ENCODE measurements around the gene SLC9A6. TPM values are rescaled to one million over a fixed set of nuclear protein-coding genes. Genes with fewer than 3 reads are reported as not detected.

Gene SLC9A6
- total RNA-seq, 1 donor from 2014 or later: 15.8 TPM

- DNase-seq (ENCODE audit: extremely low spot score, unreplicated experiment): peak; percentile 79
- Mint-ChIP-seq H3K27me3 (no peaks in the 10 kb centered on the region), H3K9me3 (no peaks in the 10 kb centered on the region), H3K4me1 (ENCODE audit: unreplicated experiment) (peaks cover 13% of the 10 kb centered on the region), H3K36me3 (no peaks in the 10 kb centered on the region), H3K27ac (peak within 1 kb of the TSS; percentile 99), H3K4me3 (peak within 1 kb of the TSS; percentile 99)
- TF ChIP-seq CTCF (conservative IDR thresholded peaks at IDR 0.05): peak; percentile 29
Observed at GRCh38 chrX:135973548-135974278, 11.5 kb upstream of the SLC9A6 start, which contains the start of gene MMGT1. TSS of gene MMGT1 (minus strand) at chrX:135973988. CDS start at chrX:135973675, 313 bp downstream.

DNA sequence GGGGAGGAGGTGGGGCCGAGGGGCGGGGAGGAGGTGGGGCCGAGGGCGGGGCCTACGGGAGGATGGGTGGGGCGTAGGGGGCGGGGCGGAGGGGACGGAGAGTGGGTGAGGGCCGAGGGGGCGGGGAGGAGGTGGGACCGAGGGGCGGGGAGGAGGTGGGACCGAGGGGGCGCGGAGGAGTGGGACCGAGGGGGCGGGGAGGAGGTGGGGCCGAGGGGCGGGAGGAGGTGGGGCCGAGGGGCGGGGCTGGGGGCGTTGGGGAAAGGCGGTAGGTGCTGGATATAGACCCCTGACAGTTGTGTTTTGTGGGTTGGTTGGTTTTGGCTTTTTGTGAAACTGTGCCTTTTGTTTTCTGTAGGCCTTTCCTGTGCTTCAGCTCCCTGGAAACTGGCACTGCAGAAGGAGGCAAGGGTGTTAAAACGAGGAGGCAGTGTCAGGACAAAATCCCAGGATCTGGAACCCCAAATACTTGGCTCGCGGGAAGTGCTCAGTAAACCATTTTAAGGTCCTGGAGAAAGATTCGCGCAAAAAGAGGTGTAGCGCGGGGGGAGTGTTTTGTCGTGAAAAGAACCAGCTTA, 10.9 kb upstream of the SLC9A6 start:
- Mint-ChIP-seq H3K27me3 (no peaks in the 10 kb centered on the region), H3K27ac (peak overlapping the region; percentile 77), H3K9me3 (no peaks in the 10 kb centered on the region)

GRCh38 chrX:135975421-135975820, 9.8 kb upstream of the SLC9A6 start:
- no peak for TF ChIP-seq CTCF (conservative IDR thresholded peaks at IDR 0.05)
- no peak for DNase-seq (ENCODE audit: extremely low spot score, unreplicated experiment)
- H3K9me3 Mint-ChIP-seq: no peaks in the 10 kb centered on the region
- no peak overlapping the region for H3K4me3 Mint-ChIP-seq
- no peaks in the 10 kb centered on the region for H3K36me3 Mint-ChIP-seq
- H3K27me3 Mint-ChIP-seq: no peaks in the 10 kb centered on the region
- H3K27ac Mint-ChIP-seq: no peak overlapping the region
- H3K4me1 Mint-ChIP-seq (ENCODE audit: unreplicated experiment): peaks cover 13% of the 10 kb centered on the region

More for the DNA sequence above, 10.9 kb upstream of the SLC9A6 start:
- TF ChIP-seq CTCF (conservative IDR thresholded peaks at IDR 0.05): no peak
- DNase-seq (ENCODE audit: extremely low spot score, unreplicated experiment): peak; percentile 72
- Mint-ChIP-seq H3K4me3 (peak overlapping the region; percentile 83), H3K4me1 (ENCODE audit: unreplicated experiment) (peaks cover 13% of the 10 kb centered on the region), H3K36me3 (no peaks in the 10 kb centered on the region)

- H3K36me3 Mint-ChIP-seq: no peaks in the 10 kb centered on the region
- H3K4me1 Mint-ChIP-seq (ENCODE audit: unreplicated experiment): peaks cover 9% of the 10 kb centered on the region
- no peak for DNase-seq (ENCODE audit: extremely low spot score, unreplicated experiment)
- no peak for TF ChIP-seq CTCF (conservative IDR thresholded peaks at IDR 0.05)
- H3K9me3 Mint-ChIP-seq: no peaks in the 10 kb centered on the region
- H3K27me3 Mint-ChIP-seq: no peaks in the 10 kb centered on the region
- H3K27ac Mint-ChIP-seq: no peak overlapping the region
- H3K4me3 Mint-ChIP-seq: no peak overlapping the region
Observed at GRCh38 chrX:135977611-135978010, 7.6 kb upstream of the SLC9A6 start.

DNA sequence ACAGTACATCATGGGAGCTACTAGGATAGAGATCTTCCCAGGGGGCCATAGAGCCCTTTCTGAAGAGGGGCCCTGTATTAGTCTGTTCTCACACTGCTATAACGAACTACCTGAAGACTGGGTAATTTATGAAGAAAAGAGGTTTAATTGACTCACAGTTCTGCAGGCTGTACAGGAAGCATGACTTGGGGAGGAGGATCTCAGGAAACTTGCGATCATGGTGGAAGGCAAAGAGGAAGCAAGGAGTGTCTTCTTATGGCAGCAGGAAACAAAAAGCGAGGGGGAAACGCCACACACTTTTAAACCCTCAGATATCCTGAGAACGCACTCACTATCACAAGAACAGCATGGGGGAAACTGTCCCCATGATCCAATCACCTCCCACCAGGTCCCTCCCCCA, 4.2 kb upstream of the SLC9A6 start:
- no peak overlapping the region for H3K27ac Mint-ChIP-seq
- no peaks in the 10 kb centered on the region for H3K9me3 Mint-ChIP-seq
- no peak for TF ChIP-seq CTCF (conservative IDR thresholded peaks at IDR 0.05)
- H3K36me3 Mint-ChIP-seq: no peaks in the 10 kb centered on the region
- no peak overlapping the region for H3K4me3 Mint-ChIP-seq
- H3K27me3 Mint-ChIP-seq: no peaks in the 10 kb centered on the region
- no peaks in the 10 kb centered on the region for H3K4me1 Mint-ChIP-seq (ENCODE audit: unreplicated experiment)
- no peak for DNase-seq (ENCODE audit: extremely low spot score, unreplicated experiment)
